ENCODE measurements around the gene TNNT3. TPM values are rescaled to one million over a fixed set of nuclear protein-coding genes. Genes with fewer than 3 reads are reported as not detected.
A peak's percentile ranks its signal among the peaks of the same experiment; 100 is the strongest.

Gene TNNT3
- total RNA-seq, 4 donors from 2014 or later: 4.6 to 21.3 (median 14.4) TPM

GRCh38 chr11:1949302-1949701 lies 29.8 kb downstream of the TNNT3 start:
- ATAC-seq (ENCODE audit: low FRiP score): no peak
- no peak for DNase-seq (ENCODE audit: low spot score)
- TF ChIP-seq CTCF (IDR thresholded peaks at IDR 0.05): no peak

- DNase-seq (ENCODE audit: low spot score): no peak
- ATAC-seq (ENCODE audit: low FRiP score): no peak
- TF ChIP-seq CTCF (IDR thresholded peaks at IDR 0.05): no peak
These were observed 30.4 kb downstream of the TNNT3 start for GRCh38 chr11:1949922-1950321.

- no peak for TF ChIP-seq CTCF (IDR thresholded peaks at IDR 0.05)
- DNase-seq (ENCODE audit: low spot score) (no peak), ATAC-seq (ENCODE audit: low FRiP score) (no peak)
These were observed 33.4 kb downstream of the TNNT3 start for GRCh38 chr11:1952806-1953482.

GRCh38 chr11:1953489-1954266 lies 34.2 kb downstream of the TNNT3 start:
- DNase-seq (ENCODE audit: low spot score) (peak; percentile 10), ATAC-seq (ENCODE audit: low FRiP score) (no peak)
- TF ChIP-seq CTCF (IDR thresholded peaks at IDR 0.05): no peak

- DNase-seq (ENCODE audit: low spot score) (no peak), ATAC-seq (ENCODE audit: low FRiP score) (no peak)
- no peak for TF ChIP-seq CTCF (IDR thresholded peaks at IDR 0.05)
These were observed 38.9 kb downstream of the TNNT3 start for GRCh38 chr11:1958367-1958766.

GRCh38 chr11:1959786-1960185 lies 40.3 kb downstream of the TNNT3 start:
- no peak for TF ChIP-seq CTCF (IDR thresholded peaks at IDR 0.05)
- ATAC-seq (ENCODE audit: low FRiP score) (no peak), DNase-seq (ENCODE audit: low spot score) (peak; percentile 16)

GRCh38 chr11:1963864-1964263 lies 44.4 kb downstream of the TNNT3 start:
- TF ChIP-seq CTCF (IDR thresholded peaks at IDR 0.05): no peak

More at GRCh38 chr11:1963864-1964263, 44.4 kb downstream of the TNNT3 start:
- DNase-seq (ENCODE audit: low spot score) (no peak), ATAC-seq (ENCODE audit: low FRiP score) (no peak)

Data from omental fat pad (tissue), 4 donors.